ENCODE results near the gene NUP62. TPM values are rescaled to one million over a fixed set of nuclear protein-coding genes. Genes with fewer than 3 reads are reported as not detected.

NUP62 gene
- total and polyA plus RNA-seq, 2 experiments from 2014 or later: 55.5 to 99.4 TPM

- Histone ChIP-seq H3K27me3 (ENCODE audit: insufficient read depth) (no peaks in the 10 kb centered on the region), H3K27ac (ENCODE audit: low read depth) (peak overlapping the region; percentile 39; the same call in 1 of the 2 replicates), H3F3A (replicated peaks; ENCODE audit: low read depth) (peaks cover 12% of the 10 kb centered on the region; the same call in 1 of the 2 replicates), H3K4me1 (ENCODE audit: insufficient read depth) (peaks cover 5% of the 10 kb centered on the region; the same call in 1 of the 2 replicates), H3K79me2 (replicated peaks; ENCODE audit: insufficient read depth) (peaks cover 98% of the 10 kb centered on the region), H3K36me3 (ENCODE audit: insufficient read depth) (peaks cover 13% of the 10 kb centered on the region; the same call in 1 of the 2 replicates), H3K4me3 (no peak overlapping the region), H2AFZ (no peak overlapping the region), H3K9me2 (ENCODE audit: insufficient read depth) (no peaks in the 10 kb centered on the region), H4K20me1 (replicated peaks; ENCODE audit: insufficient read depth) (peaks cover 71% of the 10 kb centered on the region), H3K4me2 (no peak overlapping the region)
- Mint-ChIP-seq H3K27me3 (ENCODE audit: insufficient read depth, low read depth, poor library complexity) (peaks cover 28% of the 10 kb centered on the region), H3K36me3 (ENCODE audit: low read depth) (peaks cover 85% of the 10 kb centered on the region), H3K9me3 (no peaks in the 10 kb centered on the region), H3K4me1 (peaks cover 47% of the 10 kb centered on the region), H3K4me3 (no peak overlapping the region; the same call in 2 of the 3 replicates), H3K27ac (peak overlapping the region; percentile 90)
- ATAC-seq: peak; percentile 19
- no peak for TF ChIP-seq CREB1 (CRISPR knock-in tag; IDR thresholded peaks at IDR 0.05; ENCODE audit: low read depth)
- TF ChIP-seq ZNF114 (CRISPR knock-in tag; IDR thresholded peaks at IDR 0.05): no peak
- TF ChIP-seq EZH2 (IDR thresholded peaks at IDR 0.05; ENCODE audit: low read depth, unreplicated experiment): no peak
- no peak for TF ChIP-seq REST (IDR thresholded peaks at IDR 0.05; ENCODE audit: unreplicated experiment)
- no peak for TF ChIP-seq NANOG (IDR thresholded peaks at IDR 0.05; ENCODE audit: borderline replicate concordance)
- TF ChIP-seq, protein P1, sequence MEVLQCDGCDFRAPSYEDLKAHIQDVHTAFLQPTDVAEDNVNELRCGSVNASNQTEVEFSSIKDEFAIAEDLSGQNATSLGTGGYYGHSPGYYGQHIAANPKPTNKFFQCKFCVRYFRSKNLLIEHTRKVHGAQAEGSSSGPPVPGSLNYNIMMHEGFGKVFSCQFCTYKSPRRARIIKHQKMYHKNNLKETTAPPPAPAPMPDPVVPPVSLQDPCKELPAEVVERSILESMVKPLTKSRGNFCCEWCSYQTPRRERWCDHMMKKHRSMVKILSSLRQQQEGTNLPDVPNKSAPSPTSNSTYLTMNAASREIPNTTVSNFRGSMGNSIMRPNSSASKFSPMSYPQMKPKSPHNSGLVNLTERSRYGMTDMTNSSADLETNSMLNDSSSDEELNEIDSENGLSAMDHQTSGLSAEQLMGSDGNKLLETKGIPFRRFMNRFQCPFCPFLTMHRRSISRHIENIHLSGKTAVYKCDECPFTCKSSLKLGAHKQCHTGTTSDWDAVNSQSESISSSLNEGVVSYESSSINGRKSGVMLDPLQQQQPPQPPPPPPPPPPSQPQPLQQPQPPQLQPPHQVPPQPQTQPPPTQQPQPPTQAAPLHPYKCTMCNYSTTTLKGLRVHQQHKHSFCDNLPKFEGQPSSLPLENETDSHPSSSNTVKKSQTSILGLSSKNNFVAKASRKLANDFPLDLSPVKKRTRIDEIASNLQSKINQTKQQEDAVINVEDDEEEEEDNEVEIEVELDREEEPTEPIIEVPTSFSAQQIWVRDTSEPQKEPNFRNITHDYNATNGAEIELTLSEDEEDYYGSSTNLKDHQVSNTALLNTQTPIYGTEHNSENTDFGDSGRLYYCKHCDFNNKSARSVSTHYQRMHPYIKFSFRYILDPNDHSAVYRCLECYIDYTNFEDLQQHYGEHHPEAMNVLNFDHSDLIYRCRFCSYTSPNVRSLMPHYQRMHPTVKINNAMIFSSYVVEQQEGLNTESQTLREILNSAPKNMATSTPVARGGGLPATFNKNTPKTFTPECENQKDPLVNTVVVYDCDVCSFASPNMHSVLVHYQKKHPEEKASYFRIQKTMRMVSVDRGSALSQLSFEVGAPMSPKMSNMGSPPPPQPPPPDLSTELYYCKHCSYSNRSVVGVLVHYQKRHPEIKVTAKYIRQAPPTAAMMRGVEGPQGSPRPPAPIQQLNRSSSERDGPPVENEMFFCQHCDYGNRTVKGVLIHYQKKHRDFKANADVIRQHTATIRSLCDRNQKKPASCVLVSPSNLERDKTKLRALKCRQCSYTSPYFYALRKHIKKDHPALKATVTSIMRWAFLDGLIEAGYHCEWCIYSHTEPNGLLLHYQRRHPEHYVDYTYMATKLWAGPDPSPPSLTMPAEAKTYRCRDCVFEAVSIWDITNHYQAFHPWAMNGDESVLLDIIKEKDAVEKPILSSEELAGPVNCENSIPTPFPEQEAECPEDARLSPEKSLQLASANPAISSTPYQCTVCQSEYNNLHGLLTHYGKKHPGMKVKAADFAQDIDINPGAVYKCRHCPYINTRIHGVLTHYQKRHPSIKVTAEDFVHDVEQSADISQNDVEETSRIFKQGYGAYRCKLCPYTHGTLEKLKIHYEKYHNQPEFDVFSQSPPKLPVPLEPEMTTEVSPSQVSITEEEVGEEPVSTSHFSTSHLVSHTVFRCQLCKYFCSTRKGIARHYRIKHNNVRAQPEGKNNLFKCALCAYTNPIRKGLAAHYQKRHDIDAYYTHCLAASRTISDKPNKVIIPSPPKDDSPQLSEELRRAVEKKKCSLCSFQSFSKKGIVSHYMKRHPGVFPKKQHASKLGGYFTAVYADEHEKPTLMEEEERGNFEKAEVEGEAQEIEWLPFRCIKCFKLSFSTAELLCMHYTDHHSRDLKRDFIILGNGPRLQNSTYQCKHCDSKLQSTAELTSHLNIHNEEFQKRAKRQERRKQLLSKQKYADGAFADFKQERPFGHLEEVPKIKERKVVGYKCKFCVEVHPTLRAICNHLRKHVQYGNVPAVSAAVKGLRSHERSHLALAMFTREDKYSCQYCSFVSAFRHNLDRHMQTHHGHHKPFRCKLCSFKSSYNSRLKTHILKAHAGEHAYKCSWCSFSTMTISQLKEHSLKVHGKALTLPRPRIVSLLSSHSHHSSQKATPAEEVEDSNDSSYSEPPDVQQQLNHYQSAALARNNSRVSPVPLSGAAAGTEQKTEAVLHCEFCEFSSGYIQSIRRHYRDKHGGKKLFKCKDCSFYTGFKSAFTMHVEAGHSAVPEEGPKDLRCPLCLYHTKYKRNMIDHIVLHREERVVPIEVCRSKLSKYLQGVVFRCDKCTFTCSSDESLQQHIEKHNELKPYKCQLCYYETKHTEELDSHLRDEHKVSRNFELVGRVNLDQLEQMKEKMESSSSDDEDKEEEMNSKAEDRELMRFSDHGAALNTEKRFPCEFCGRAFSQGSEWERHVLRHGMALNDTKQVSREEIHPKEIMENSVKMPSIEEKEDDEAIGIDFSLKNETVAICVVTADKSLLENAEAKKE (CRISPR knock-in tag; IDR thresholded peaks at IDR 0.05): no peak
- TF ChIP-seq STAT1 (IDR thresholded peaks at IDR 0.05; ENCODE audit: unreplicated experiment): no peak
- TF ChIP-seq, protein P2, sequence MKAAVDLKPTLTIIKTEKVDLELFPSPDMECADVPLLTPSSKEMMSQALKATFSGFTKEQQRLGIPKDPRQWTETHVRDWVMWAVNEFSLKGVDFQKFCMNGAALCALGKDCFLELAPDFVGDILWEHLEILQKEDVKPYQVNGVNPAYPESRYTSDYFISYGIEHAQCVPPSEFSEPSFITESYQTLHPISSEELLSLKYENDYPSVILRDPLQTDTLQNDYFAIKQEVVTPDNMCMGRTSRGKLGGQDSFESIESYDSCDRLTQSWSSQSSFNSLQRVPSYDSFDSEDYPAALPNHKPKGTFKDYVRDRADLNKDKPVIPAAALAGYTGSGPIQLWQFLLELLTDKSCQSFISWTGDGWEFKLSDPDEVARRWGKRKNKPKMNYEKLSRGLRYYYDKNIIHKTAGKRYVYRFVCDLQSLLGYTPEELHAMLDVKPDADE (IDR thresholded peaks at IDR 0.05): no peak
- TF ChIP-seq CTCF (conservative IDR thresholded peaks at IDR 0.05; ENCODE audit: low read depth in 2 of 2): no peak
- TF ChIP-seq POLR2AphosphoS5 (IDR thresholded peaks at IDR 0.05; ENCODE audit: low read depth): no peak
- TF ChIP-seq EZH2phosphoT487 (IDR thresholded peaks at IDR 0.05; ENCODE audit: unreplicated experiment): no peak
- TF ChIP-seq ZNF331 (CRISPR knock-in tag; IDR thresholded peaks at IDR 0.05; ENCODE audit: low read depth): no peak
- DNase-seq (ENCODE audit: low spot score): no peak
Observed at GRCh38 chr19:49921871-49922795, 7.2 kb downstream of the NUP62 start.
